HCT116 (cell line): Measurements from ENCODE around the gene USP31. TPM values are rescaled to one million over a fixed set of nuclear protein-coding genes. Genes with fewer than 3 reads are reported as not detected.

Experiments used
- ATAC-seq: fragments of 200-7000 bp; cut with Tn5 transposase; 2 replicates; pipeline ENCODE4 v1.9.1; 2020; ENCODE audit warnings: mild to moderate bottlenecking, moderate library complexity
- BruUV-seq: library from RNA; stranded (reverse); fragments of 400-500 nt; replicated peaks from 2 replicates; lab custom pipeline; 2021; lab: Mats Ljungman, UMichigan
- CTCF ChIA-PET: fragments of 300-600 bp; sonication (Branson Sonifier 250); formaldehyde crosslinking; loops from one replicate; lab custom pipeline; 2021; ENCODE audit warnings: antibody characterized with exemption; lab: Charles Lee
- POLR2A ChIA-PET: fragments of 300-600, 350-600 bp; sonication (Branson Sonifier 250); formaldehyde crosslinking; loops from one replicate; lab custom pipeline; 2021; ENCODE audit warnings: antibody characterized with exemption; lab: Charles Lee
- RAD21 ChIA-PET, 2 experiments: fragments of 300-600 bp; sonication (Branson Sonifier 250); formaldehyde crosslinking; loops; one replicate each; lab custom pipeline; 2023; ENCODE audit warnings: low total read pairs in 2 of 2; ENCODE audit not compliant: uncharacterized antibody in 2 of 2, unreplicated experiment in 2 of 2, low non-redundant PET in 1 of 2; lab: Charles Lee
- DNase-seq: peaks from one replicate; pipeline ENCODE4 v3.0.0-alpha.2; 2010; ENCODE audit warnings: low read depth, low spot score
- H2AFZ ChIP-seq: fragments of 200-600 bp; shearing (Covaris generic), sonication (generic); 2 replicates; pipeline ENCODE4 v1.6.1; 2017; ENCODE audit warnings: low read depth, mixed run types, mixed read lengths, antibody characterized with exemption, low read length; ENCODE audit not compliant: poor library complexity, severe bottlenecking
- H3K27ac ChIP-seq: 2 replicates; pipeline ENCODE4 v1.5.1; 2012; ENCODE audit warnings: low read depth, low read length
- H3K27me3 ChIP-seq: fragments of 200-600 bp; sonication (generic); 2 replicates; pipeline ENCODE4 v1.6.1; 2016; ENCODE audit warnings: mixed run types, low read length, mixed read lengths; ENCODE audit not compliant: insufficient read depth
- H3K36me3 ChIP-seq, 2 experiments: fragments of 200-500 bp in 1 of 2; fragments of 200-600 bp in 1 of 2; sonication (Bioruptor generic) in 1 of 2; sonication (generic) in 1 of 2; 2 replicates each; pipeline versions ENCODE4 v1.5.1 to v1.6.1; 2014 to 2016; ENCODE audit warnings: low read length in 2 of 2, inconsistent platforms in 1 of 2, mixed read lengths in 1 of 2, mixed run types in 1 of 2; ENCODE audit not compliant: insufficient read depth in 2 of 2, control insufficient read depth in 1 of 2
- H3K4me1 ChIP-seq, 2 experiments: fragments of 200-600 bp in 1 of 2; sonication (generic) in 1 of 2; 2 replicates each; pipeline versions ENCODE4 v1.5.1 to v1.6.1; 2012 to 2017; ENCODE audit warnings: low read length in 2 of 2, inconsistent platforms in 1 of 2, mild to moderate bottlenecking in 1 of 2, mixed read lengths in 1 of 2, mixed run types in 1 of 2, moderate library complexity in 1 of 2; ENCODE audit not compliant: insufficient read depth in 2 of 2, control insufficient read depth in 1 of 2
- H3K4me2 ChIP-seq: fragments of 200-600 bp; sonication (generic); 2 replicates; pipeline ENCODE4 v1.6.1; 2017; ENCODE audit warnings: mixed run types, low read length, mixed read lengths
- H3K4me3 ChIP-seq, 2 experiments: fragments of 200-600 bp in 1 of 2; sonication (generic) in 1 of 2; replicated peaks in 1 of 2; 2 replicates each; pipeline ENCODE4 v1.5.1; 2011 to 2016; ENCODE audit warnings: low read length in 2 of 2, control low read depth in 1 of 2, low read depth in 1 of 2, mild to moderate bottlenecking in 1 of 2, mixed read lengths in 1 of 2, mixed run types in 1 of 2
- H3K79me2 ChIP-seq: fragments of 200-600 bp; sonication (generic); 2 replicates; pipeline ENCODE4 v1.6.1; 2017; ENCODE audit warnings: mild to moderate bottlenecking, mixed run types, low read length, moderate library complexity, mixed read lengths; ENCODE audit not compliant: insufficient read depth
- H3K9ac ChIP-seq: fragments of 200-600 bp; sonication (generic); 2 replicates; pipeline ENCODE4 v1.6.1; 2016; ENCODE audit warnings: low read length, mixed read lengths
- H3K9me2 ChIP-seq: fragments of 200-600 bp; sonication (generic), shearing (Covaris generic); 2 replicates; pipeline ENCODE4 v1.6.1; 2017; ENCODE audit warnings: mixed run types, mild to moderate bottlenecking, moderate library complexity; ENCODE audit not compliant: insufficient read depth
- H3K9me3 ChIP-seq, 2 experiments: fragments of 200-500 bp in 1 of 2; fragments of 200-600 bp in 1 of 2; sonication (Bioruptor generic) in 1 of 2; sonication (generic) in 1 of 2; 2 replicates each; pipeline ENCODE4 v1.6.1; 2014 to 2017; ENCODE audit warnings: low read length in 2 of 2, mixed read lengths in 2 of 2, inconsistent platforms in 1 of 2, low read depth in 1 of 2, mild to moderate bottlenecking in 1 of 2, mixed run types in 1 of 2, moderate library complexity in 1 of 2; ENCODE audit not compliant: control insufficient read depth in 1 of 2, insufficient read depth in 1 of 2
- H4K20me1 ChIP-seq: fragments of 200-600 bp; sonication (generic), shearing (Covaris generic); 2 replicates; pipeline ENCODE4 v1.6.1; 2017; ENCODE audit warnings: mixed run types, mild to moderate bottlenecking, moderate library complexity; ENCODE audit not compliant: insufficient read depth
- EGR1 ChIP-seq: IDR thresholded peaks from 2 replicates; pipeline ENCODE4 v1.6.1; 2012; ENCODE audit warnings: low read depth
- EZH2 ChIP-seq: fragments of 200-600 bp; sonication (generic); IDR thresholded peaks from 2 replicates; pipeline ENCODE4 v1.6.1; 2017; ENCODE audit warnings: antibody characterized with exemption, mixed run types
- EZH2phosphoT487 ChIP-seq: fragments of 200-600 bp; IDR thresholded peaks from 2 replicates; pipeline ENCODE4 v1.6.1; 2018; ENCODE audit warnings: antibody characterized with exemption, borderline replicate concordance
- FOSL1 ChIP-seq: IDR thresholded peaks from 2 replicates; pipeline ENCODE4 v1.6.1; 2012; ENCODE audit warnings: low read depth
- POLR2AphosphoS5 ChIP-seq: IDR thresholded peaks from 2 replicates; pipeline ENCODE4 v1.6.1; 2011; ENCODE audit warnings: mild to moderate bottlenecking, low read depth, low read length, moderate library complexity
- SIN3A ChIP-seq: IDR thresholded peaks from 2 replicates; pipeline ENCODE4 v1.6.1; 2012; ENCODE audit warnings: low read depth
- SP1 ChIP-seq: IDR thresholded peaks from 2 replicates; pipeline ENCODE4 v1.6.1; 2012; ENCODE audit warnings: low read depth
- TCF7L2 ChIP-seq: IDR thresholded peaks from 2 replicates; pipeline ENCODE4 v1.7.0; 2011; ENCODE audit warnings: borderline replicate concordance, inconsistent platforms; ENCODE audit not compliant: insufficient read depth, insufficient read length; ENCODE audit errors: extremely low read depth
- YY1 ChIP-seq: IDR thresholded peaks from 2 replicates; pipeline ENCODE4 v1.6.1; 2011; ENCODE audit warnings: low read length, low read depth, moderate library complexity, mild to moderate bottlenecking; ENCODE audit not compliant: insufficient replicate concordance; ENCODE audit errors: extremely low read depth
- ZFX ChIP-seq: fragments of 450-650 bp; IDR thresholded peaks from 2 replicates; pipeline ENCODE4 v1.6.1; 2017
- intact Hi-C: fragments of 100-400 bp; cut with micrococcal nuclease; formaldehyde crosslinking; loops from 2 replicates; pipeline ENCODE4 v1.10.0; 2022
- total RNA-seq: library from RNA; stranded (reverse); gene quantifications from one replicate; pipeline ENCODE4 v1.2.1, GENCODE V29; 2021; ENCODE audit not compliant: unreplicated experiment
- TF ChIP-seq, protein P1 (sequence below): IDR thresholded peaks from 2 replicates; pipeline ENCODE4 v1.6.1; 2011; ENCODE audit warnings: mild to moderate bottlenecking, low read length, moderate library complexity; ENCODE audit not compliant: insufficient replicate concordance; ENCODE audit errors: extremely low read depth
- TF ChIP-seq, protein P2 (sequence below), 3 experiments: fragments of 200-600 bp in 1 of 3; sonication (generic) in 1 of 3; IDR thresholded peaks in 2 of 3; conservative IDR thresholded peaks in 1 of 3; 2 replicates each; pipeline ENCODE4 v1.5.1; 2012 to 2017; ENCODE audit warnings: low read depth in 2 of 3, low read length in 2 of 3, antibody characterized with exemption in 1 of 3, borderline replicate concordance in 1 of 3, control low read depth in 1 of 3, mild to moderate bottlenecking in 1 of 3, mixed read lengths in 1 of 3, mixed run types in 1 of 3, moderate library complexity in 1 of 3; ENCODE audit not compliant: insufficient read depth in 1 of 3
- TF ChIP-seq, protein P3 (sequence below): IDR thresholded peaks from 2 replicates; pipeline ENCODE4 v1.6.1; 2012

USP31 gene
- total RNA-seq, 1 experiment from 2014 or later, result 12.2 TPM

DNA sequence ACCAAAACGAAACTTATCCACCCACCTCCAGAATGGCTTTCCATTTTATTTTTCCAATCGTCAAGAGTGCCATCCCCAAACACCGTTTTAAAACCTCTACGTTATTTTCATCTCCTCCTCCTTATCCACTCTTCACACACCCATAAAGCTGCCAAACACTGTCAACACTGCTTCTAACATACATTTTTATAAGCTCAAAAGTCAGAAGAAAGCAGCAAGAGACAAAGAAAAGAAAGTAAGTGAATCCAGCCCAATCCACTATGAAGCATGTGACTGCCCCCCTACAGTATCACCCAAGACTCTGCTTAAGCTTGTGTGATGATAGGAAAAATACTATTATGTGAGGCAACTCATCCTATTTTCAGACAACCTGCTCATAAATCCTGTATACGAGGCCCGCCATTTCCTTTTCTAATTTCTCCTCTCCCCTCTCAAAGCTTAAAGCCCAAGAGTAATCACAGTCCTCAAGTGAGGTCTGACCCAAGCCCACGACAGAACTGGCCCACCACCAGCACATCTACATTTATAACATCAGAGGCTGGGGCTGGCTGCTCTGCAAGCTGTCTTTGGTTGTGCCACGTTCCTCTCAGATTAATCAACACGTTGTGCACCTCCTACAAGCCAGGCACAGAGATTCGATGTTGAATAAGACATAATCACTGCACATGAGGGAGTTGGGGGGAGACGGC is 16.3 kb downstream of the USP31 start:
- TF ChIP-seq SP1, result no peak
- TF ChIP-seq POLR2AphosphoS5, result no peak
- TF ChIP-seq YY1, result no peak
- no peak for TF ChIP-seq EZH2phosphoT487
- TF ChIP-seq, protein P1, sequence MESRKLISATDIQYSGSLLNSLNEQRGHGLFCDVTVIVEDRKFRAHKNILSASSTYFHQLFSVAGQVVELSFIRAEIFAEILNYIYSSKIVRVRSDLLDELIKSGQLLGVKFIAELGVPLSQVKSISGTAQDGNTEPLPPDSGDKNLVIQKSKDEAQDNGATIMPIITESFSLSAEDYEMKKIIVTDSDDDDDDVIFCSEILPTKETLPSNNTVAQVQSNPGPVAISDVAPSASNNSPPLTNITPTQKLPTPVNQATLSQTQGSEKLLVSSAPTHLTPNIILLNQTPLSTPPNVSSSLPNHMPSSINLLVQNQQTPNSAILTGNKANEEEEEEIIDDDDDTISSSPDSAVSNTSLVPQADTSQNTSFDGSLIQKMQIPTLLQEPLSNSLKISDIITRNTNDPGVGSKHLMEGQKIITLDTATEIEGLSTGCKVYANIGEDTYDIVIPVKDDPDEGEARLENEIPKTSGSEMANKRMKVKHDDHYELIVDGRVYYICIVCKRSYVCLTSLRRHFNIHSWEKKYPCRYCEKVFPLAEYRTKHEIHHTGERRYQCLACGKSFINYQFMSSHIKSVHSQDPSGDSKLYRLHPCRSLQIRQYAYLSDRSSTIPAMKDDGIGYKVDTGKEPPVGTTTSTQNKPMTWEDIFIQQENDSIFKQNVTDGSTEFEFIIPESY, result no peak
- TF ChIP-seq, protein P2, sequence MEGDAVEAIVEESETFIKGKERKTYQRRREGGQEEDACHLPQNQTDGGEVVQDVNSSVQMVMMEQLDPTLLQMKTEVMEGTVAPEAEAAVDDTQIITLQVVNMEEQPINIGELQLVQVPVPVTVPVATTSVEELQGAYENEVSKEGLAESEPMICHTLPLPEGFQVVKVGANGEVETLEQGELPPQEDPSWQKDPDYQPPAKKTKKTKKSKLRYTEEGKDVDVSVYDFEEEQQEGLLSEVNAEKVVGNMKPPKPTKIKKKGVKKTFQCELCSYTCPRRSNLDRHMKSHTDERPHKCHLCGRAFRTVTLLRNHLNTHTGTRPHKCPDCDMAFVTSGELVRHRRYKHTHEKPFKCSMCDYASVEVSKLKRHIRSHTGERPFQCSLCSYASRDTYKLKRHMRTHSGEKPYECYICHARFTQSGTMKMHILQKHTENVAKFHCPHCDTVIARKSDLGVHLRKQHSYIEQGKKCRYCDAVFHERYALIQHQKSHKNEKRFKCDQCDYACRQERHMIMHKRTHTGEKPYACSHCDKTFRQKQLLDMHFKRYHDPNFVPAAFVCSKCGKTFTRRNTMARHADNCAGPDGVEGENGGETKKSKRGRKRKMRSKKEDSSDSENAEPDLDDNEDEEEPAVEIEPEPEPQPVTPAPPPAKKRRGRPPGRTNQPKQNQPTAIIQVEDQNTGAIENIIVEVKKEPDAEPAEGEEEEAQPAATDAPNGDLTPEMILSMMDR (IDR thresholded peaks at IDR 0.05 in 2 of 3, conservative IDR thresholded peaks at IDR 0.05 in 1 of 3; ENCODE audit: borderline replicate concordance in 1 of 3, insufficient read depth in 1 of 3, low read depth in 2 of 3, low read length in 2 of 3), result no peak
- TF ChIP-seq SIN3A, result no peak
- TF ChIP-seq TCF7L2, result no peak
- TF ChIP-seq EGR1, result no peak
- TF ChIP-seq EZH2, result no peak
- no peak for TF ChIP-seq FOSL1
- TF ChIP-seq ZFX, result no peak
- TF ChIP-seq, protein P3, sequence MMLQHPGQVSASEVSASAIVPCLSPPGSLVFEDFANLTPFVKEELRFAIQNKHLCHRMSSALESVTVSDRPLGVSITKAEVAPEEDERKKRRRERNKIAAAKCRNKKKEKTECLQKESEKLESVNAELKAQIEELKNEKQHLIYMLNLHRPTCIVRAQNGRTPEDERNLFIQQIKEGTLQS, result no peak
- TF ChIP-seq, all 23 proteins: peak for 0
- H3K79me2 ChIP-seq, result peaks cover 99% of the 10 kb centered on the region
- intact Hi-C loops, result no loop called here
- H3K4me2 ChIP-seq, result no peak overlapping the region
- DNase-seq, result no peak
- no peaks in the 10 kb centered on the region for H3K9me3 ChIP-seq
- H3K4me3 ChIP-seq, result no peak overlapping the region
- H3K4me1 ChIP-seq, result no peaks in the 10 kb centered on the region
- no peaks in the 10 kb centered on the region for H3K27me3 ChIP-seq
- no peaks in the 10 kb centered on the region for H3K9me2 ChIP-seq
- ChIA-PET CTCF (no interaction called here), RAD21 (no interaction called here), POLR2A (no interaction called here)
- no peak overlapping the region for H3K9ac ChIP-seq
- H4K20me1 ChIP-seq, result peaks cover 4% of the 10 kb centered on the region
- no peak for ATAC-seq
- no peaks in the 10 kb centered on the region for H3K36me3 ChIP-seq
- no peak overlapping the region for H3K27ac ChIP-seq
- BruUV-seq, result no TSS peak
- no peak overlapping the region for H2AFZ ChIP-seq
